Stimulated activated CD4-positive, alpha-beta T cell treated with anti-CD3 and anti-CD28 coated beads, Interleukin-2, amount 100 ng/mL, for 48 hours (primary cell): Measurements from ENCODE around the gene CEND1.

ENCODE experiments used
- DNase-seq, 2 donors: peaks; one replicate each; pipeline ENCODE4 v3.0.0-alpha.2; 2020

Gene CEND1

GRCh38 chr11:811446-812245, 21.8 kb upstream of the CEND1 start:
- no peak for DNase-seq

- DNase-seq, result no peak
Measured at GRCh38 chr11:810040-810567, 20.2 kb upstream of the CEND1 start.

- peak; percentile 96 to 97 for DNase-seq
Measured at GRCh38 chr11:809287-810039, 19.6 kb upstream of the CEND1 start, which contains the start of gene RPLP2. TSS of gene RPLP2 (plus strand) at chr11:809967. CDS start at chr11:810235, 268 bp downstream.

GRCh38 chr11:808427-809286, 18.8 kb upstream of the CEND1 start:
- DNase-seq, result no peak

GRCh38 chr11:804599-804964, 14.7 kb upstream of the CEND1 start:
- no peak for DNase-seq

DNA sequence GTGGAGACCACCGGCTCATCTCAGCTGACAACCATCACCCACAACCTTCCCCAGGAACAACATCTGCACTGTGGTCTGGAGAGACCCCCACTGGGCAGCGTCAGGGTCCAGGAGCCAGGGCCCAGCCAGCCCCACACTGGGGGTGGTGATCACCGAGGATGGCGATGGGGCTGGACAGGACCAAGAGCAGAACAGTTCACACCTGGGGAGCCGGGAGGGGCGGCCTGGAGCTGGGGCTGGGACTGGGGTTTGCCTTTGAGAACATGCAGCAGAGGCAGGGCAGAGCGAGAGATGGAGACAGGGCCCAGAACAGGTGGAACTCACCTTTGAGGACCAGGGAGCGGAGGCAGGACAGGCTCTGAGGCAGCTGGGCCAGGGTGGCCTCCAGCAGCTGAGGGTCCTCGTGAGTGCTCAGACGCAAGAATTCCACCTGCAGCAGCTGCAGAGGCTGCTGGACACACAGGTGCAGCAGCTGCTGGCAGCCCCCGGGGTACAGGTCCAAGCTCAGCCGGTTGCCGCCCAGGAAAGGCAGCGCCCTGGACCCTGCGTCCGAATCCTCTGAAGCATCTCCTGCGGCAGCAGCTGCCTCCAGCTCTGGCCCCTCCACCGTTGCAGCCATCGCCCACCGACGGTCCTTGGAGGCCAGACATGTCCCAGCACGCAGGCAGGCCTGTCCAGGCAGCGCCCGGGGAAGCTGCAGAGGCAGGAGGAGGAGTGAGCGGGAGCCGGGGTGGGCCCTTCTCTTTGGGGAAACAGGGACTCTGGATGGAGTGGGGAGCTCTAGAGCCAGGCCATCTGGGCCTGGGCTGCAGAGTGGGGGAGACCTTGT, 14.1 kb upstream of the CEND1 start:
- no peak for DNase-seq

DNA sequence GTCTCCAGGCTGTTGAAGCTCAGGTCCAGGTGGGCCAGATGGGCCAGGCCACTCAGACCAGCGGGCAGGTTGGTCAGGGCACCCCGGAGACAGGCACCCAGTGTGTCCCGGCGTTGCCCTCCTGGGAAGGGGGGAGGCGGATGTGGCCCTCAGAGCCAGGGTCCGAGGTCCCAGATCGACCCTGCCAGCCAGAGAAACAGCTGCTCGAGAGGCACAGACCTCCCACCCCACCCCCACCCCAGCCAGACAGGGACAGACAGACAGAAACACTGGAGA, 13.5 kb upstream of the CEND1 start:
- no peak for DNase-seq

- DNase-seq, result no peak
Measured at GRCh38 chr11:802693-803466, 13.0 kb upstream of the CEND1 start.

DNA sequence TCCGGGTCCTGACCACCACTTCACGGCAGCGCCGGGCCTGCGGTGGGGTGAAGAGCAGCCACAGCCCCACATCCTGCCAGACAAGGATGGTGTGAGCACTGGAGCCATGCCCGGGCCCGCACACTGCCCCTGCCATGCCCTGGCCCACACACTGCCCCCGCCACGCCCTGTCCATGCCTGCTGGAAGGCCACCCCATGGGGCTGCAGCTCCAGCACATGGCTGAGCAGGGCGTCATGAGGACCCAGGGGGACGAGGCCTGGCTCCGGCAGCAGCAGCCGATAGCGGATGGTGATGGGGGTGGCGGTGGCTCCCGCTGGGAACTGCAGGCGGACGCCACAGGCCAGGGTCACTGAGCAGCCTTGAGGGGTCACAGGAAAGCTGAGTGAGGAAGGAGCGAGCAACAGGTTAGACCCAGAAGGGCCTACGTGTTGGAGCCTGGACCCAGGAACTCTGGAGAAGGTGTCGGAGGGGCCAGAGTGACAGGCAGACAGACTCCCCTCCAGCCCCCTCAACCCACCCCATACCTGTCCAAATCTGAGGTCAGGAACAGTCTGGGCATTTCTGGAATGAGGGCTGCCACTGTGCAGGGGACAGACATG, 12.2 kb upstream of the CEND1 start:
- no peak for DNase-seq

GRCh38 chr11:801097-801780, 11.3 kb upstream of the CEND1 start:
- DNase-seq, result no peak

- no peak for DNase-seq
Measured at GRCh38 chr11:800473-800872, 10.6 kb upstream of the CEND1 start.

- no peak for DNase-seq
Measured at GRCh38 chr11:799641-800316, 9.9 kb upstream of the CEND1 start.

DNA sequence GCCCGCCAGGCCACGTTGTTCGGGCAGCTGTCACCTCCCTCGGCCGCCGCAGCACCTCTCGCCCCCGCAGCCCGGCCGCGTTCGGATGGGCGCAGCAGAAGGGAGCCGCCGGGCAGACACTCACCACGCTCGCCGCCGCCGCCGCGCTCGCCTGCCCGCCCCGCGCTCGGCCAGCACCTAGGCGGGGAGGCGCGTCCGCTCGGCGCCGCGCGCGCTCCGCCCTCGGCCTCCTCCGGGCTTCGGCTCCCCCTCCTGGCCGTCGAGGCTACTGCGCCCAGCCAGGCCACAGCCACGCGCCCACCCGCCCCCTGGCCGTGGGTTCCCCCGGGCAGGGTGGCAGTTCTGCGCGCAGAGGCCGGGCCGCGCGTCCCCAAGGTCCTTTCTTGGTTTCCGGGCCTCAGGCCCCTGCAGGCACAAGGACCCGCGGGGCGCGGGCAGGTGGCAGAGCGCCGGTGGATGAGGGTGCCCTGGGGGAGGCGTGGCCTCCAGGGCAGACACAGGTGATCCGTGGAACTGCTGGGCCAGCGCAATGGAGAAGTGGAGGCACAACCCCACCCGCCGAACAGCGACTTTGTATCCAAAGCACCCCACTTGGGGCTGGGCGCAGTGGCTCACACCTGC, 8.3 kb upstream of the CEND1 start, which contains the start of gene SLC25A22:
SLC25A22 (minus strand) TSS at position 189 of the 621 bp plus-strand sequence. CDS start 3,275 bp downstream, outside the sequence.
- peak; percentile 84 to 87 for DNase-seq

DNA sequence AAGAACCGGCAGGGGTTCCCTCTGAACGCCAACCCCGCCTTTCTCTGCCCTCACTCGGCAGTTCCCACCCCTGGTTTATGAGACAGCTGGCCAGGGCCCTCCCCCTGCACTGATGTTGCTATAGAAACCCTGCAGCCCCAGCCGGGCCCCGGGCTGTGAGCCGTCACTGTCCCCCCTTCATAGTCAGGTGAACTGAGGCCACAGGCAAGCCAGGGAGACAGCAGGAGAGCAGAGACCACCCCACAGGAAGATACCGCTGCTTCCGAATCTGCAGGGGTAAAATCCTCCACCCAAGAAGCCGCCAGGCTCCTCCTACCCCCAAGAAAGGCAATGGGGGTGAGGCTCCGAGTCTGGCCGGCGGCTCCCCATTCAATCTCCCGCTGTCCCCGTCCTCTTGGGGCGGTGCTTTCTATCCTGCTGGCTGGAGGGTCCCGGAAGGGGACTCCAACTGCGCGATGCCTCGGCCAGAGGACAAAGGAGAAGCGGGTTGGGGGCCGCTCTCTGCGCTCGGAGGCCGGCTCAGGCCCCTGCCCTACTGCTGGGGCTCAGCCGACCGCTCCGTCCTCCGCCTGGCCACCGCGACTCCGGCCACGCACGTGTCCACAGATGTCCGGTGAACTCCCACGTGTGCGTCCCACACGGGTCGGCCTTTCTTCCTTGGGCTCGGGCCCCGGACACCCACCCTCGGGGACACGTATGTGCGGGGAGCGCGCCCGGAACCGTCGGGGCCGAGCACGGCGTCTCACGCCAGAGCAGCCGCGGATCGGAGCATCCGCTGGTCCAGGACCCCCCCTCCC, 7.6 kb upstream of the CEND1 start:
- DNase-seq, result peak; percentile 65 to 69

GRCh38 chr11:796565-797295, 6.8 kb upstream of the CEND1 start:
- DNase-seq, result no peak

- peak; percentile 73 to 76 for DNase-seq
Measured at GRCh38 chr11:795634-796564, 6.0 kb upstream of the CEND1 start.
